Thyroid gland (tissue), 4 donors: ENCODE results near the gene MUL1.

ENCODE experiments used
- CTCF ChIP-seq, 6 experiments: fragments of 200-600 bp in 3 of 6; fragments of 450-650 bp in 3 of 6; sonication (generic) in 3 of 6; IDR thresholded peaks; one replicate each; pipeline ENCODE4 v1.5.1; 2016 to 2019; ENCODE audit warnings: antibody characterized with exemption in 6 of 6, mild to moderate bottlenecking in 2 of 6, inconsistent platforms in 1 of 6, moderate library complexity in 1 of 6
- POLR2A ChIP-seq, 2 donors: fragments of 450-650 bp; IDR thresholded peaks; one replicate each; pipeline ENCODE4 v1.6.1; 2017; ENCODE audit warnings: antibody characterized with exemption in 2 of 2, mild to moderate bottlenecking in 2 of 2, moderate library complexity in 1 of 2

GRCh38 chr1:20497506-20497905 lies 10.4 kb downstream of the MUL1 start:
- no peak for TF ChIP-seq CTCF (IDR thresholded peaks at IDR 0.05)
- no peak for TF ChIP-seq POLR2A (IDR thresholded peaks at IDR 0.05)
